ENCODE measurements around the gene PMM1. TPM values are rescaled to one million over a fixed set of nuclear protein-coding genes. Genes with fewer than 3 reads are reported as not detected.
"Not testable (repeated sequence)": the region's sequence is repeated elsewhere in the genome, so short reads cannot be mapped to it uniquely, and the experiment has no call there.

Gene PMM1
- 10 to 100 TPM; 44.4 to 46.2 TPM for total RNA-seq

GRCh38 chr22:41589391-41590241 lies at the start of gene PMM1:
Gene PMM1 (minus strand): TSS chr22:41589840. CDS start chr22:41589805, 35 bp downstream.
- Mint-ChIP-seq H3K4me1 (peaks cover 26% of the 10 kb centered on the region), H3K36me3 (ENCODE audit: low read depth) (peaks cover 6% of the 10 kb centered on the region), H3K9me3 (no peaks in the 10 kb centered on the region), H3K4me3 (peak within 1 kb of the TSS; percentile 96), H3K27me3 (no peaks in the 10 kb centered on the region), H3K27ac (peak within 1 kb of the TSS; percentile 87)
- CTCF ChIA-PET: interaction anchor here (0.7 to 2.1 kb wide), 20 partner anchors 9 to 357 kb away, joined by 3 to 15 read pairs (median 4); partner anchors contain the start of genes DESI1, POLR3H, XRCC6 and ZC3H7B
- POLR2A ChIA-PET: interaction anchor here (0.7 to 7.1 kb wide), 34 partner anchors 8 to 1026 kb away, joined by 3 to 158 read pairs (median 6); partner anchors contain the start of genes ACO2, CCDC134, CENPM and DESI1
- peak; percentile 100 for DNase-seq

GRCh38 chr22:41638748-41639147 lies 49.1 kb upstream of the PMM1 start:
- H3K9me3 Mint-ChIP-seq: no peaks in the 10 kb centered on the region
- DNase-seq: no peak
- ChIA-PET CTCF (interaction anchor here (1.2 kb wide), 1 partner anchor 28 kb away, joined by 3 read pairs; no protein-coding TSS in a partner anchor), POLR2A (interaction anchor here (1.7 to 2.1 kb wide), 2 partner anchors 10 to 17 kb away, joined by 5 to 6 read pairs; partner anchors contain the start of genes DESI1 and XRCC6)
- no peak overlapping the region for H3K27ac Mint-ChIP-seq
- peaks cover 2% of the 10 kb centered on the region for H3K4me1 Mint-ChIP-seq
- peaks cover 63% of the 10 kb centered on the region for H3K36me3 Mint-ChIP-seq (ENCODE audit: low read depth)
- H3K27me3 Mint-ChIP-seq: no peaks in the 10 kb centered on the region
- H3K4me3 Mint-ChIP-seq: no peak overlapping the region

- ChIA-PET CTCF (interaction anchor here (0.6 to 1.2 kb wide), 3 partner anchors 17 to 29 kb away, joined by 3 to 4 read pairs (median 3); partner anchors contain the start of genes DESI1 and XRCC6), POLR2A (interaction anchor here (1.7 kb wide), 1 partner anchor 11 kb away, joined by 5 read pairs; no protein-coding TSS in a partner anchor)
- Mint-ChIP-seq H3K4me1 (peaks cover 2% of the 10 kb centered on the region), H3K27me3 (no peaks in the 10 kb centered on the region), H3K27ac (no peak overlapping the region), H3K4me3 (no peak overlapping the region), H3K9me3 (no peaks in the 10 kb centered on the region), H3K36me3 (ENCODE audit: low read depth) (peaks cover 67% of the 10 kb centered on the region)
- DNase-seq: no peak
Measured at GRCh38 chr22:41638124-41638523, 48.5 kb upstream of the PMM1 start.

- peaks cover 63% of the 10 kb centered on the region for H3K36me3 Mint-ChIP-seq (ENCODE audit: low read depth)
- H3K9me3 Mint-ChIP-seq, H3K4me1 Mint-ChIP-seq, H3K27me3 Mint-ChIP-seq, DNase-seq, H3K27ac Mint-ChIP-seq, H3K4me3 Mint-ChIP-seq: not testable (repeated sequence)
- ChIA-PET POLR2A (interaction anchor here (1.7 kb wide), 1 partner anchor 11 kb away, joined by 5 read pairs; no protein-coding TSS in a partner anchor), CTCF (interaction anchor here (0.6 to 1.0 kb wide), 3 partner anchors 17 to 28 kb away, joined by 3 to 4 read pairs (median 3); partner anchors contain the start of genes DESI1 and XRCC6)
Measured at GRCh38 chr22:41637623-41638022, 48.0 kb upstream of the PMM1 start.

GRCh38 chr22:41636467-41636866 lies 46.8 kb upstream of the PMM1 start:
- Mint-ChIP-seq H3K9me3 (no peaks in the 10 kb centered on the region), H3K27me3 (no peaks in the 10 kb centered on the region), H3K36me3 (ENCODE audit: low read depth) (peaks cover 60% of the 10 kb centered on the region), H3K27ac (no peak overlapping the region), H3K4me3 (no peak overlapping the region), H3K4me1 (no peaks in the 10 kb centered on the region)
- CTCF ChIA-PET: no interaction called here
- POLR2A ChIA-PET: interaction anchor here (1.3 kb wide), 1 partner anchor 168 kb away, joined by 3 read pairs; the partner anchor contains the start of gene PHF5A
- DNase-seq: no peak

GRCh38 chr22:41634610-41635009 lies 45.0 kb upstream of the PMM1 start:
- not testable (repeated sequence) for DNase-seq, H3K4me1 Mint-ChIP-seq, H3K27me3 Mint-ChIP-seq, H3K9me3 Mint-ChIP-seq, H3K4me3 Mint-ChIP-seq, H3K27ac Mint-ChIP-seq
- peaks cover 55% of the 10 kb centered on the region for H3K36me3 Mint-ChIP-seq (ENCODE audit: low read depth)
- CTCF ChIA-PET: interaction anchor here (1.5 kb wide), 1 partner anchor 32 kb away, joined by 6 read pairs; no protein-coding TSS in a partner anchor
- POLR2A ChIA-PET: interaction anchor here (3.4 kb wide), 1 partner anchor 15 kb away, joined by 22 read pairs; the partner anchor contains the start of genes DESI1 and XRCC6

- peaks cover 68% of the 10 kb centered on the region for H3K36me3 Mint-ChIP-seq (ENCODE audit: low read depth)
- H3K27ac Mint-ChIP-seq, CTCF ChIA-PET, DNase-seq, H3K4me1 Mint-ChIP-seq, H3K4me3 Mint-ChIP-seq, H3K9me3 Mint-ChIP-seq, H3K27me3 Mint-ChIP-seq: not testable (repeated sequence)
- POLR2A ChIA-PET: interaction anchor here (3.4 kb wide), 1 partner anchor 12 kb away, joined by 22 read pairs; the partner anchor contains the start of genes DESI1 and XRCC6
Measured at GRCh38 chr22:41631615-41632014, 42.0 kb upstream of the PMM1 start.

GRCh38 chr22:41631115-41631514 lies 41.5 kb upstream of the PMM1 start:
- H3K27me3 Mint-ChIP-seq, POLR2A ChIA-PET, H3K4me3 Mint-ChIP-seq, H3K27ac Mint-ChIP-seq, H3K9me3 Mint-ChIP-seq, DNase-seq, H3K4me1 Mint-ChIP-seq, CTCF ChIA-PET: not testable (repeated sequence)
- H3K36me3 Mint-ChIP-seq (ENCODE audit: low read depth): peaks cover 63% of the 10 kb centered on the region

- Mint-ChIP-seq H3K4me3 (no peak overlapping the region), H3K9me3 (no peaks in the 10 kb centered on the region), H3K27ac (no peak overlapping the region), H3K4me1 (peaks cover 19% of the 10 kb centered on the region), H3K27me3 (no peaks in the 10 kb centered on the region), H3K36me3 (ENCODE audit: low read depth) (peaks cover 66% of the 10 kb centered on the region)
- ChIA-PET CTCF (no interaction called here), POLR2A (interaction anchor here (1.3 kb wide), 1 partner anchor 48 kb away, joined by 3 read pairs; no protein-coding TSS in a partner anchor)
- no peak for DNase-seq
Measured at GRCh38 chr22:41625577-41625976, 35.9 kb upstream of the PMM1 start.

- Mint-ChIP-seq H3K27me3 (no peaks in the 10 kb centered on the region), H3K9me3 (no peaks in the 10 kb centered on the region), H3K4me1 (peaks cover 41% of the 10 kb centered on the region), H3K36me3 (ENCODE audit: low read depth) (peaks cover 46% of the 10 kb centered on the region), H3K27ac (peak overlapping the region; percentile 97), H3K4me3 (peak overlapping the region; percentile 99)
- no peak for DNase-seq
- ChIA-PET POLR2A (interaction anchor here (0.7 to 4.8 kb wide), 30 partner anchors 10 to 531 kb away, joined by 3 to 158 read pairs (median 10); partner anchors contain the start of genes ACO2, CCDC134, CENPM and PHF5A), CTCF (interaction anchor here (1.4 to 2.9 kb wide), 3 partner anchors 32 to 78 kb away, joined by 4 to 10 read pairs (median 7); partner anchors contain the start of gene PMM1)
Measured at GRCh38 chr22:41621911-41622179, 32.2 kb upstream of the PMM1 start.

- peak within 1 kb of the TSS; percentile 99 for H3K4me3 Mint-ChIP-seq
- peak within 1 kb of the TSS; percentile 97 for H3K27ac Mint-ChIP-seq
- H3K4me1 Mint-ChIP-seq: peaks cover 46% of the 10 kb centered on the region
- peak; percentile 100 for DNase-seq
- ChIA-PET POLR2A (interaction anchor here (0.6 to 4.8 kb wide), 40 partner anchors 10 to 670 kb away, joined by 3 to 158 read pairs (median 6); partner anchors contain the start of genes ACO2, CCDC134, CENPM and PHF5A), CTCF (interaction anchor here (0.8 to 2.9 kb wide), 7 partner anchors 17 to 78 kb away, joined by 4 to 10 read pairs (median 6); partner anchors contain the start of genes PMM1 and SNU13)
- no peaks in the 10 kb centered on the region for H3K9me3 Mint-ChIP-seq
- peaks cover 44% of the 10 kb centered on the region for H3K36me3 Mint-ChIP-seq (ENCODE audit: low read depth)
- H3K27me3 Mint-ChIP-seq: no peaks in the 10 kb centered on the region
Measured at GRCh38 chr22:41621099-41621910, 31.7 kb upstream of the PMM1 start, which contains the start of gene XRCC6. Gene XRCC6 (plus strand): TSS chr22:41621295. CDS start chr22:41622005, 710 bp downstream.

- H3K9me3 Mint-ChIP-seq: no peaks in the 10 kb centered on the region
Measured at GRCh38 chr22:41620589-41621098, 31.0 kb upstream of the PMM1 start, which contains the start of gene DESI1. Gene DESI1 (minus strand): TSS chr22:41621043. CDS start chr22:41620839, 204 bp downstream.

More at GRCh38 chr22:41620589-41621098, 31.0 kb upstream of the PMM1 start, which contains the start of gene DESI1:
- Mint-ChIP-seq H3K4me1 (peaks cover 48% of the 10 kb centered on the region), H3K27me3 (no peaks in the 10 kb centered on the region), H3K36me3 (ENCODE audit: low read depth) (peaks cover 44% of the 10 kb centered on the region), H3K27ac (peak within 1 kb of the TSS; percentile 97), H3K4me3 (peak within 1 kb of the TSS; percentile 99)
- ChIA-PET CTCF (interaction anchor here (0.8 to 2.9 kb wide), 7 partner anchors 17 to 77 kb away, joined by 4 to 10 read pairs (median 6); partner anchors contain the start of genes PMM1 and SNU13), POLR2A (interaction anchor here (0.8 to 4.8 kb wide), 34 partner anchors 9 to 669 kb away, joined by 3 to 158 read pairs (median 8); partner anchors contain the start of genes ACO2, CCDC134, CENPM and PHF5A)
- no peak for DNase-seq

All from activated CD4-positive, alpha-beta memory T cell treated with anti-CD3 and anti-CD28 coated beads, Interleukin-2, amount 10 ng/mL, durations not matched to agents 7 days and 5 days (primary cell).